ENCODE data around the gene TMUB1.
A peak's percentile ranks its signal among the peaks of the same experiment; 100 is the strongest.

TMUB1 gene

GRCh38 chr7:151115836-151116418, 32.6 kb upstream of the TMUB1 start:
- TF ChIP-seq SPI1 (IDR thresholded peaks at IDR 0.05; ENCODE audit: low read depth, low read length) (no peak), POU2F2 (IDR thresholded peaks at IDR 0.05; ENCODE audit: low read depth, low read length) (no peak), TAF1 (IDR thresholded peaks at IDR 0.05; ENCODE audit: low read depth, low read length) (no peak), PAX5 (IDR thresholded peaks at IDR 0.05; ENCODE audit: insufficient read depth, low read length, severe bottlenecking) (no peak), POLR2A (IDR thresholded peaks at IDR 0.05; ENCODE audit: low read depth, low read length) (no peak), POLR2AphosphoS5 (IDR thresholded peaks at IDR 0.05; ENCODE audit: low read depth, low read length) (no peak)
- FAIRE-seq, result no peak
- no peak for DNase-seq (ENCODE audit: insufficient read length, low spot score)

GRCh38 chr7:151115121-151115835, 32.0 kb upstream of the TMUB1 start:
- no peak for TF ChIP-seq POLR2A (IDR thresholded peaks at IDR 0.05; ENCODE audit: low read depth, low read length)
- TF ChIP-seq PAX5 (IDR thresholded peaks at IDR 0.05; ENCODE audit: insufficient read depth, low read length, severe bottlenecking), result no peak
- no peak for TF ChIP-seq SPI1 (IDR thresholded peaks at IDR 0.05; ENCODE audit: low read depth, low read length)
- no peak for TF ChIP-seq POU2F2 (IDR thresholded peaks at IDR 0.05; ENCODE audit: low read depth, low read length)
- no peak for TF ChIP-seq POLR2AphosphoS5 (IDR thresholded peaks at IDR 0.05; ENCODE audit: low read depth, low read length)
- TF ChIP-seq TAF1 (IDR thresholded peaks at IDR 0.05; ENCODE audit: low read depth, low read length), result no peak
- DNase-seq (ENCODE audit: insufficient read length, low spot score) (peak; percentile 71), FAIRE-seq (no peak)

- no peak for FAIRE-seq
- peak; percentile 64 for DNase-seq (ENCODE audit: insufficient read length, low spot score)
- TF ChIP-seq SPI1 (IDR thresholded peaks at IDR 0.05; ENCODE audit: low read depth, low read length) (no peak), POU2F2 (IDR thresholded peaks at IDR 0.05; ENCODE audit: low read depth, low read length) (no peak), TAF1 (IDR thresholded peaks at IDR 0.05; ENCODE audit: low read depth, low read length) (no peak), POLR2AphosphoS5 (IDR thresholded peaks at IDR 0.05; ENCODE audit: low read depth, low read length) (no peak), POLR2A (IDR thresholded peaks at IDR 0.05; ENCODE audit: low read depth, low read length) (no peak)
Measured at GRCh38 chr7:151114151-151115090, 31.1 kb upstream of the TMUB1 start.

- TF ChIP-seq POU2F2 (IDR thresholded peaks at IDR 0.05; ENCODE audit: low read depth, low read length) (no peak), POLR2AphosphoS5 (IDR thresholded peaks at IDR 0.05; ENCODE audit: low read depth, low read length) (no peak), SPI1 (IDR thresholded peaks at IDR 0.05; ENCODE audit: low read depth, low read length) (no peak), PAX5 (IDR thresholded peaks at IDR 0.05; ENCODE audit: insufficient read depth, low read length, severe bottlenecking) (no peak), POLR2A (IDR thresholded peaks at IDR 0.05; ENCODE audit: low read depth, low read length) (no peak), TAF1 (IDR thresholded peaks at IDR 0.05; ENCODE audit: low read depth, low read length) (no peak)
- no peak for DNase-seq (ENCODE audit: insufficient read length, low spot score)
Measured at GRCh38 chr7:151113344-151114150, 30.3 kb upstream of the TMUB1 start.

GRCh38 chr7:151110941-151111645, 27.8 kb upstream of the TMUB1 start:
- FAIRE-seq (peak; percentile 98), DNase-seq (ENCODE audit: insufficient read length, low spot score) (peak; percentile 93)
- TF ChIP-seq PAX5 (IDR thresholded peaks at IDR 0.05; ENCODE audit: insufficient read depth, low read length, severe bottlenecking) (no peak), POLR2A (IDR thresholded peaks at IDR 0.05; ENCODE audit: low read depth, low read length) (no peak), POU2F2 (IDR thresholded peaks at IDR 0.05; ENCODE audit: low read depth, low read length) (no peak), TAF1 (IDR thresholded peaks at IDR 0.05; ENCODE audit: low read depth, low read length) (no peak), POLR2AphosphoS5 (IDR thresholded peaks at IDR 0.05; ENCODE audit: low read depth, low read length) (no peak), SPI1 (IDR thresholded peaks at IDR 0.05; ENCODE audit: low read depth, low read length) (no peak)

More at GRCh38 chr7:151113344-151114150, 30.3 kb upstream of the TMUB1 start:
- FAIRE-seq, result no peak

- TF ChIP-seq POU2F2 (IDR thresholded peaks at IDR 0.05; ENCODE audit: low read depth, low read length), result no peak
- TF ChIP-seq PAX5 (IDR thresholded peaks at IDR 0.05; ENCODE audit: insufficient read depth, low read length, severe bottlenecking), result no peak
- no peak for TF ChIP-seq TAF1 (IDR thresholded peaks at IDR 0.05; ENCODE audit: low read depth, low read length)
- TF ChIP-seq POLR2AphosphoS5 (IDR thresholded peaks at IDR 0.05; ENCODE audit: low read depth, low read length), result no peak
- no peak for TF ChIP-seq SPI1 (IDR thresholded peaks at IDR 0.05; ENCODE audit: low read depth, low read length)
- no peak for TF ChIP-seq POLR2A (IDR thresholded peaks at IDR 0.05; ENCODE audit: low read depth, low read length)
- DNase-seq (ENCODE audit: insufficient read length, low spot score) (no peak), FAIRE-seq (no peak)
Measured at GRCh38 chr7:151110236-151110940, 27.1 kb upstream of the TMUB1 start.

- TF ChIP-seq SPI1 (IDR thresholded peaks at IDR 0.05; ENCODE audit: low read depth, low read length) (no peak), POU2F2 (IDR thresholded peaks at IDR 0.05; ENCODE audit: low read depth, low read length) (no peak), PAX5 (IDR thresholded peaks at IDR 0.05; ENCODE audit: insufficient read depth, low read length, severe bottlenecking) (no peak)
- no peak for FAIRE-seq
Measured at GRCh38 chr7:151109094-151110048, 26.1 kb upstream of the TMUB1 start.

More at GRCh38 chr7:151109094-151110048, 26.1 kb upstream of the TMUB1 start:
- no peak for DNase-seq (ENCODE audit: insufficient read length, low spot score)
